ENCODE measurements around the gene SRGAP3. TPM values are rescaled to one million over a fixed set of nuclear protein-coding genes. Genes with fewer than 3 reads are reported as not detected.
"Not testable (repeated sequence)": the region's sequence is repeated elsewhere in the genome, so short reads cannot be mapped to it uniquely, and the experiment has no call there.

SRGAP3 gene
- total and polyA plus RNA-seq, 3 experiments from 2014 or later = 0.84 to 2.1 (median 1.1) TPM

GRCh38 chr3:9091486-9092235 is 157.8 kb downstream of the SRGAP3 start:
- Mint-ChIP-seq H3K4me3 (no peak overlapping the region), H3K9me3 (no peaks in the 10 kb centered on the region), H3K36me3 (no peaks in the 10 kb centered on the region), H3K4me1 (no peaks in the 10 kb centered on the region), H3K27ac (no peak overlapping the region), H3K27me3 (peaks cover 0 to 2% of the 10 kb centered on the region in 2 donors)
- Histone ChIP-seq H3K9me3 (ENCODE audit: low read length) (no peaks in the 10 kb centered on the region), H3K27me3 (ENCODE audit: insufficient read depth, low read length, poor library complexity, severe bottlenecking) (no peaks in the 10 kb centered on the region), H3K36me3 (ENCODE audit: insufficient read depth, low read length) (no peaks in the 10 kb centered on the region), H3K4me3 (ENCODE audit: low read length) (no peak overlapping the region), H3K4me1 (ENCODE audit: insufficient read depth, low read length) (no peaks in the 10 kb centered on the region), H3K27ac (ENCODE audit: low read depth, low read length) (no peak overlapping the region)
- CTCF ChIA-PET = no interaction called here
- POLR2A ChIA-PET = no interaction called here
- DNase-seq = no peak

- Histone ChIP-seq H3K27me3 (ENCODE audit: insufficient read depth, low read length, poor library complexity, severe bottlenecking) (no peaks in the 10 kb centered on the region), H3K36me3 (ENCODE audit: insufficient read depth, low read length) (no peaks in the 10 kb centered on the region), H3K9me3 (ENCODE audit: low read length) (no peaks in the 10 kb centered on the region), H3K4me1 (ENCODE audit: insufficient read depth, low read length) (no peaks in the 10 kb centered on the region), H3K4me3 (ENCODE audit: low read length) (no peak overlapping the region), H3K27ac (ENCODE audit: low read depth, low read length) (no peak overlapping the region)
- Mint-ChIP-seq H3K4me1 (no peaks in the 10 kb centered on the region), H3K4me3 (no peak overlapping the region), H3K27ac (no peak overlapping the region), H3K36me3 (no peaks in the 10 kb centered on the region), H3K9me3 (no peaks in the 10 kb centered on the region), H3K27me3 (peaks cover 2 to 4% of the 10 kb centered on the region in 2 donors)
- ChIA-PET CTCF (no interaction called here), POLR2A (no interaction called here)
- DNase-seq = no peak
Observed at GRCh38 chr3:9088441-9089353, 160.7 kb downstream of the SRGAP3 start.

DNA sequence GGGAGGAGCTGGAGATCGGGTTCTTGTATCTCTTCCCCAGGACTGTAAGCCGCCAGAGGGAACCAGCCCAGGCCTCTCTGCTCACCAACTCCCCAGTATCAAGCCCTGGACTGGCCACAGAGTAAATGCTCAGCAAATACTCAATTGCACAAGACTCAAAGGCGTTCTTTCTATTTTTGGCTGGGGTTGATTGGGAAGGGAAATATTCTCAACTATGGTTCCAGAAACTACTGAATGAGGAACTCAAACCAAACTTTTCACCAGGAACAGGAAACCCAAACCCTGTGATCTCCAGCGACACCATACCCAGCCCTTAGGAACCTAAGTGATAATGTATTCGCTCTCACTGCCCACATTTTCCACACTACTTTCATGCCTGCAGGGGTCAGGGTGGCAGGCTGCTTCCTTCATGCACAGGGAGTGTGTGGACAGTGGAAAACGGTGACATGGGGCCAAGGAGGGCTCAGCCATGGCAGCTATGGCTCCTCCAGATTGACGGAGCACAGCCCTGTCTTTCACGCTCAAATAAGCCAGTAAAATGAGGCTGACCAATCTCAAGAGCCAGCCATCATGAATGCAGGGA is 161.5 kb downstream of the SRGAP3 start:
- no peaks in the 10 kb centered on the region for H3K4me1 Mint-ChIP-seq
- no peaks in the 10 kb centered on the region for H3K4me1 ChIP-seq (ENCODE audit: insufficient read depth, low read length)
- no peaks in the 10 kb centered on the region for H3K36me3 ChIP-seq (ENCODE audit: insufficient read depth, low read length)
- H3K27ac Mint-ChIP-seq = no peak overlapping the region
- ChIA-PET POLR2A (no interaction called here), CTCF (no interaction called here)
- H3K4me3 Mint-ChIP-seq = no peak overlapping the region
- no peak for DNase-seq
- no peak overlapping the region for H3K4me3 ChIP-seq (ENCODE audit: low read length)
- H3K9me3 ChIP-seq (ENCODE audit: low read length) = no peaks in the 10 kb centered on the region
- no peaks in the 10 kb centered on the region for H3K36me3 Mint-ChIP-seq
- H3K27ac ChIP-seq (ENCODE audit: low read depth, low read length) = no peak overlapping the region
- no peaks in the 10 kb centered on the region for H3K27me3 ChIP-seq (ENCODE audit: insufficient read depth, low read length, poor library complexity, severe bottlenecking)
- peaks cover 2 to 4% of the 10 kb centered on the region in 2 donors for H3K27me3 Mint-ChIP-seq
- no peaks in the 10 kb centered on the region for H3K9me3 Mint-ChIP-seq

DNA sequence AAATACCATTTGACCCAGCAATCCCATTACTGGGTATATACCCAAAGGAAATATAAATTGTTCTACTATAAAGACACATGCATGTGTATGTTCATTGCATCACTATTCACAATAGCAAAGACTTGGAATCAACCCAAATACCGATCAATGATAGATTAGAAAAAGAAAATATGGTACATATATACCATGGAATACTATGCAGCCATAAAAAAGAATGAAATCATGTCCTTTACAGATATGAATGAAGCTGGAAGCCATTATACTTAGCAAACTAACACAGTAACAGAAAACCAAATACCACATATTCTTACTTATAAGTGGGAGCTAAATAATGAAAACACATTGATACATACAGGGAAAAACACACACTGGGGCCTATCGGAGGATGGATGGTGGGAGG is 164.0 kb downstream of the SRGAP3 start:
- H3K27ac ChIP-seq (ENCODE audit: low read depth, low read length); CTCF ChIA-PET; H3K9me3 ChIP-seq (ENCODE audit: low read length); H3K27ac Mint-ChIP-seq; DNase-seq; H3K27me3 Mint-ChIP-seq; H3K36me3 Mint-ChIP-seq; H3K4me3 Mint-ChIP-seq; POLR2A ChIA-PET; H3K36me3 ChIP-seq (ENCODE audit: insufficient read depth, low read length); H3K9me3 Mint-ChIP-seq; H3K27me3 ChIP-seq (ENCODE audit: insufficient read depth, low read length, poor library complexity, severe bottlenecking); H3K4me1 ChIP-seq (ENCODE audit: insufficient read depth, low read length); H3K4me3 ChIP-seq (ENCODE audit: low read length); H3K4me1 Mint-ChIP-seq: not testable (repeated sequence)

DNA sequence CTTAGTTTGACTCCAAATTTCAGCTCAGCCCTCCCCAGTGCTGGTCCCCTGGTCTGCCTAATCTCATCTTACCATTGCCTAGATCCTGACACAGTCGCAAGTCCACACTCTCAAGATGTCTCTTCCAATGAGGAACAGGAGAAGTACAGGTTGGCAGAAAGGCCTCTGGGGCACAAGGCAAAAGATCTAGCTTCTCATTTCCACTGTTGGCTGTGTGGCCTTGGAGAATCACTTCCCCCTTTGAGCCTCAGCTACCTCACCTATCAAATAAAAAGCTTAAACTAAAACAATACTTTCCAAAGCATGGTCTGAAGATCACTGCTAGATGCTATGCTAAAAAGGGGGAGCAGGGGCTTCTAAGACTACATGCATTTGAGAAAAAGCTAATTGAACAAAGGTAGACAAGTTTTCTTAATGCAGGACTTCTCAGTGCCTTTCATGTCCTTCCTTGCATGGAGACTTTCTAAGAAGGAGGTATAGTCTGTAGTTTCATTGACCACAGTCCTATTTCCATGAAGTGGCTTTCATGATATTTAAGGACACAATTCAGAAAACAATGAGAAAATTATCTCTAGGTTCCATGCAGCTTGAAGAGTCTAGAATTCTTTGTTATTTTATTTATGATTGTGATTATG is 168.1 kb downstream of the SRGAP3 start:
- no peaks in the 10 kb centered on the region for H3K36me3 ChIP-seq (ENCODE audit: insufficient read depth, low read length)
- Mint-ChIP-seq H3K27ac (no peak overlapping the region), H3K4me3 (no peak overlapping the region), H3K9me3 (no peaks in the 10 kb centered on the region), H3K4me1 (no peaks in the 10 kb centered on the region), H3K27me3 (peaks cover 2 to 4% of the 10 kb centered on the region in 2 donors), H3K36me3 (no peaks in the 10 kb centered on the region)
- DNase-seq = no peak
- CTCF ChIA-PET = no interaction called here
- POLR2A ChIA-PET = no interaction called here
- no peak overlapping the region for H3K4me3 ChIP-seq (ENCODE audit: low read length)
- no peaks in the 10 kb centered on the region for H3K27me3 ChIP-seq (ENCODE audit: insufficient read depth, low read length, poor library complexity, severe bottlenecking)
- no peaks in the 10 kb centered on the region for H3K9me3 ChIP-seq (ENCODE audit: low read length)
- H3K4me1 ChIP-seq (ENCODE audit: insufficient read depth, low read length) = no peaks in the 10 kb centered on the region
- H3K27ac ChIP-seq (ENCODE audit: low read depth, low read length) = no peak overlapping the region

DNA sequence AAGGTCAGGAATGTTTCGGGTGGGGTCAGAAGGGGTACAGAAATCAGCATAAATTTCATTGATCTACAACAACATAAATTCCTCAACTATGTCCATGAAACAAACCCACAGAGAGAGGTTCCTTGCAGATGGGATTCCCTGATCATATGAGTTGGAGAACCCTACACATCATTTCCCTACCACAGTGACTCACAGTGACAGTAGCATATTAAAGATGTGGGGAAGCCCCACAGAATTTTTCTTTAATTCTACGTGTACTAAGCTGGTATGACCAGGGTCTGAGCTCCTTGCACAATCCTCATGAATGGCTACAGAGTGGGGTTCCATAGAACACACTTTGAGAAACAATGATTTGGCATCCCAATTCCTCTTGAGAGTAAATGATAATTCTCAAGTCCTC is 169.3 kb downstream of the SRGAP3 start:
- no peak for DNase-seq
- CTCF ChIA-PET = no interaction called here

GRCh38 chr3:9079676-9080075 is 169.8 kb downstream of the SRGAP3 start:
- Histone ChIP-seq H3K36me3 (ENCODE audit: insufficient read depth, low read length) (no peaks in the 10 kb centered on the region), H3K27me3 (ENCODE audit: insufficient read depth, low read length, poor library complexity, severe bottlenecking) (no peaks in the 10 kb centered on the region), H3K27ac (ENCODE audit: low read depth, low read length) (no peak overlapping the region), H3K9me3 (ENCODE audit: low read length) (no peaks in the 10 kb centered on the region), H3K4me3 (ENCODE audit: low read length) (no peak overlapping the region), H3K4me1 (ENCODE audit: insufficient read depth, low read length) (no peaks in the 10 kb centered on the region)
- Mint-ChIP-seq H3K4me3 (no peak overlapping the region), H3K4me1 (no peaks in the 10 kb centered on the region), H3K36me3 (no peaks in the 10 kb centered on the region), H3K9me3 (no peaks in the 10 kb centered on the region), H3K27me3 (peaks cover 0 to 4% of the 10 kb centered on the region in 2 donors), H3K27ac (no peak overlapping the region)
- ChIA-PET CTCF (no interaction called here), POLR2A (no interaction called here)
- no peak for DNase-seq

More for the DNA sequence above, 169.3 kb downstream of the SRGAP3 start:
- Mint-ChIP-seq H3K4me1 (no peaks in the 10 kb centered on the region), H3K4me3 (no peak overlapping the region), H3K9me3 (no peaks in the 10 kb centered on the region), H3K36me3 (no peaks in the 10 kb centered on the region), H3K27me3 (peaks cover 0 to 4% of the 10 kb centered on the region in 2 donors), H3K27ac (no peak overlapping the region)
- H3K9me3 ChIP-seq (ENCODE audit: low read length) = no peaks in the 10 kb centered on the region
- H3K4me3 ChIP-seq (ENCODE audit: low read length) = no peak overlapping the region
- no peak overlapping the region for H3K27ac ChIP-seq (ENCODE audit: low read depth, low read length)
- H3K27me3 ChIP-seq (ENCODE audit: insufficient read depth, low read length, poor library complexity, severe bottlenecking) = no peaks in the 10 kb centered on the region
- H3K36me3 ChIP-seq (ENCODE audit: insufficient read depth, low read length) = no peaks in the 10 kb centered on the region
- no peaks in the 10 kb centered on the region for H3K4me1 ChIP-seq (ENCODE audit: insufficient read depth, low read length)
- POLR2A ChIA-PET = no interaction called here

Data from CD8-positive, alpha-beta memory T cell (primary cell).